ENCODE results near the gene RAD51D. TPM values are rescaled to one million over a fixed set of nuclear protein-coding genes. Genes with fewer than 3 reads are reported as not detected.
"Not testable (repeated sequence)": the region's sequence is repeated elsewhere in the genome, so short reads cannot be mapped to it uniquely, and the experiment has no call there.

Gene RAD51D
- polyA plus RNA-seq, 2 of the 4 experiments (the other 2 are of a cell fraction), result 18.4 to 23.8 TPM

DNA sequence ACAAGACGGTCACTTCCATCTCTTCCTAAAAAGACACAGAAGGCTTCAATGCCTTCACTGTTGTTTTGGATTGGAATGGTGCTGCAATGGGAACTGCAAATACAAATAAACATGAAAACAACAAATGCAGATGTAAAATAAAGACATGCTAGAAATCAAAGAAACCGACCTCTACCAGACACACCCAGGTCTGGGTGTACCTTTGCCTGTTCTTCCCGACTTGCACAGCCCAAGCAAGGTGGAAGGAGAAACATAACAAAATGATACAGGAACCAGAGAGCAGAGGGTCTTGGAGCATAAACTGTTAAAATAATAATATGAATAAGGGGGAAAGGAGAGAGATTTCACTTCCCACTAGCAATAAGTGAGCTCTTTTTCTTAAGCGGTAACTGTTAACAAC is 73.4 kb downstream of the RAD51D start:
- DNase-seq (ENCODE audit: low read depth in 1 of 2, low spot score in 1 of 2) (no peak), FAIRE-seq (no peak), ATAC-seq (peak in 1 of 2 experiments; percentile 13; a peak in 1 of 6 replicates)
- H3K4me3 ChIP-seq, result no peak overlapping the region
- peak overlapping the region; percentile 17 to 51; a peak in 5 of 6 replicates for H3K27ac ChIP-seq
- POLR2A ChIA-PET, result no interaction called here
- 67% methylated on average over 4 of the region's 4 CpGs for WGBS (ENCODE audit: missing lambda C conversion rate)
- TF ChIP-seq FOSB (CRISPR knock-in tag; IDR thresholded peaks at IDR 0.05) (no peak), TFCP2L1 (CRISPR knock-in tag; IDR thresholded peaks at IDR 0.05) (no peak), ZSCAN20 (CRISPR knock-in tag; IDR thresholded peaks at IDR 0.05) (no peak), MAFK (IDR thresholded peaks at IDR 0.05; ENCODE audit: partially characterized antibody) (no peak), CEBPB (IDR thresholded peaks at IDR 0.05) (no peak), PBX3 (IDR thresholded peaks at IDR 0.05) (no peak), CHD4 (IDR thresholded peaks at IDR 0.05; ENCODE audit: borderline replicate concordance) (no peak), KDM1A (IDR thresholded peaks at IDR 0.05; ENCODE audit: low read depth) (no peak), RARB (CRISPR knock-in tag; IDR thresholded peaks at IDR 0.05) (no peak)
- TF ChIP-seq, protein P1, sequence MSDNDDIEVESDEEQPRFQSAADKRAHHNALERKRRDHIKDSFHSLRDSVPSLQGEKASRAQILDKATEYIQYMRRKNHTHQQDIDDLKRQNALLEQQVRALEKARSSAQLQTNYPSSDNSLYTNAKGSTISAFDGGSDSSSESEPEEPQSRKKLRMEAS (IDR thresholded peaks at IDR 0.05), result no peak
- TF ChIP-seq, protein P2, sequence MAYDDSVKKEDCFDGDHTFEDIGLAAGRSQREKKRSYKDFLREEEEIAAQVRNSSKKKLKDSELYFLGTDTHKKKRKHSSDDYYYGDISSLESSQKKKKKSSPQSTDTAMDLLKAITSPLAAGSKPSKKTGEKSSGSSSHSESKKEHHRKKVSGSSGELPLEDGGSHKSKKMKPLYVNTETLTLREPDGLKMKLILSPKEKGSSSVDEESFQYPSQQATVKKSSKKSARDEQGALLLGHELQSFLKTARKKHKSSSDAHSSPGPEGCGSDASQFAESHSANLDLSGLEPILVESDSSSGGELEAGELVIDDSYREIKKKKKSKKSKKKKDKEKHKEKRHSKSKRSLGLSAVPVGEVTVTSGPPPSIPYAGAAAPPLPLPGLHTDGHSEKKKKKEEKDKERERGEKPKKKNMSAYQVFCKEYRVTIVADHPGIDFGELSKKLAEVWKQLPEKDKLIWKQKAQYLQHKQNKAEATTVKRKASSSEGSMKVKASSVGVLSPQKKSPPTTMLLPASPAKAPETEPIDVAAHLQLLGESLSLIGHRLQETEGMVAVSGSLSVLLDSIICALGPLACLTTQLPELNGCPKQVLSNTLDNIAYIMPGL (CRISPR knock-in tag; IDR thresholded peaks at IDR 0.05; ENCODE audit: borderline replicate concordance), result no peak
- peak overlapping the region; percentile 59 for H3K4me2 ChIP-seq
- no peaks in the 10 kb centered on the region for H3K9me3 ChIP-seq
- H3K4me1 ChIP-seq, result peaks cover 53% of the 10 kb centered on the region
- CTCF ChIA-PET, result interaction anchor here (0.7 to 3.1 kb wide), 6 partner anchors 11 to 72 kb away, joined by 3 to 11 read pairs (median 4); no protein-coding TSS in a partner anchor

DNA sequence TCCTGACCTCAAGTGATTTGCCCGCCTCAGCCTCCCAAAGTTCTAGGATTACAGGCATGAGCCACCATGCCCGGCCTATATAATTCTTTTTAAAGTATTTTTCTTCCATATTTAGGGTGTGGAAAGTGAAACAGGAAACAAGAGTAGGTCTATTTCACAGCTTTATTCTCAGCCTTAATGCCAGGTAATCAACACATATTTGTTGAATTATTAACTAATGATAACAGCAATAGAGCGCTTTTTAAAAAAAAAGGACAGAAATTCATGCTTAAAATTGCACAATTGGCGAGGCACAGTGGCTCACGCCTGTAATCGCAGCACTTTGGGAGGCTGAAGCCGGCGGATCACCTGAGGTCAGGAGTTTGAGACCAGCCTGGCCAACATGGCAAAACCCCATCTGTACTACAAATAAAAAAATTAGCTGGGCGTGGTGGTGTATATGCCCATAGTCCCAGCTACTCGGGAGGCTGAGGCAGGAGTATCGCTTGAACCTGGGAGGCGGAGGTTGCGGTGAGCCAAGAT is 74.1 kb downstream of the RAD51D start:
- H3K4me2 ChIP-seq; POLR2A ChIA-PET; ATAC-seq; H3K4me3 ChIP-seq; FAIRE-seq; H3K9me3 ChIP-seq; H3K27ac ChIP-seq; DNase-seq (ENCODE audit: low read depth in 1 of 2, low spot score in 1 of 2): not testable (repeated sequence)
- WGBS (ENCODE audit: missing lambda C conversion rate), result 94% methylated on average over 13 of the region's 13 CpGs
- CTCF ChIA-PET, result interaction anchor here (1.2 kb wide), 1 partner anchor 27 kb away, joined by 3 read pairs; no protein-coding TSS in a partner anchor
- peaks cover 46% of the 10 kb centered on the region for H3K4me1 ChIP-seq

DNA sequence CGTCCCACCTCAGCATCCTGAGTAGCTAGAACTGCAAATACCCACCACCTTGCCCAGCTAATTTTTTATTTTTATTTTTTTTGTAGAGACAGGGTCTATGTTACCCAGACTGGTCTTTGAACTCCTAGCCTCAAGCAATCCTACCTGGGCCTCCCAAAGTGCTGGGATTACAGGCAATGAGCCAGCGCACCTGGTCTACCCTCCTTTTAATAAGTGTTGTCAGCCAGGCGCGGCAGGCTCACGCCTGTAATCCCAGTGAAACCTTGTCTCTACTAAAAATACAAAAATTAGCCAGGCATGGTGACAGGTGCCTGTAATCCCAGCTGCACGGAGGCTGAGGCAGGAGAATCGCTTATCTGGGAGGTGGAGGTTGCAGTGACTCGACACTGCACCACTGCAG is 75.5 kb downstream of the RAD51D start:
- no peak for TF ChIP-seq CHD4 (IDR thresholded peaks at IDR 0.05; ENCODE audit: borderline replicate concordance)
- TF ChIP-seq RFX5 (IDR thresholded peaks at IDR 0.05), result no peak
- no peak for TF ChIP-seq TFCP2L1 (CRISPR knock-in tag; IDR thresholded peaks at IDR 0.05)
- TF ChIP-seq NFE2L2 (conservative IDR thresholded peaks at IDR 0.05; ENCODE audit: low read length), result no peak
- no peak for TF ChIP-seq JUN (IDR thresholded peaks at IDR 0.05)
- TF ChIP-seq POLR2AphosphoS2 (conservative IDR thresholded peaks at IDR 0.05; ENCODE audit: low read length), result no peak
- TF ChIP-seq, protein P3, sequence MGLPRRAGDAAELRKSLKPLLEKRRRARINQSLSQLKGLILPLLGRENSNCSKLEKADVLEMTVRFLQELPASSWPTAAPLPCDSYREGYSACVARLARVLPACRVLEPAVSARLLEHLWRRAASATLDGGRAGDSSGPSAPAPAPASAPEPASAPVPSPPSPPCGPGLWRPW (IDR thresholded peaks at IDR 0.05), result no peak
- TF ChIP-seq MYC (IDR thresholded peaks at IDR 0.05; ENCODE audit: borderline replicate concordance, low read length), result no peak
- no peak for TF ChIP-seq PHF8 (IDR thresholded peaks at IDR 0.05; ENCODE audit: borderline replicate concordance, low read depth)
- no peak for TF ChIP-seq SMC3 (IDR thresholded peaks at IDR 0.05)
- TF ChIP-seq, protein P2 (CRISPR knock-in tag; IDR thresholded peaks at IDR 0.05; ENCODE audit: borderline replicate concordance), result no peak
- TF ChIP-seq PBX3 (IDR thresholded peaks at IDR 0.05), result no peak
- no peak for TF ChIP-seq ZC3H11A (IDR thresholded peaks at IDR 0.05)
- TF ChIP-seq POLR2A (IDR thresholded peaks at IDR 0.05; ENCODE audit: low read length), result no peak
- peaks cover 41% of the 10 kb centered on the region for H3K4me1 ChIP-seq
- no peak for ATAC-seq
- POLR2A ChIA-PET, result interaction anchor here (1.5 kb wide), 1 partner anchor 20 kb away, joined by 3 read pairs; the partner anchor contains the start of gene RFFL
- 92% methylated on average over 8 of the region's 8 CpGs for WGBS (ENCODE audit: missing lambda C conversion rate)
- no peak overlapping the region for H3K4me2 ChIP-seq
- no peaks in the 10 kb centered on the region for H3K9me3 ChIP-seq
- no peak for FAIRE-seq
- H3K4me3 ChIP-seq, result no peak overlapping the region
- CTCF ChIA-PET, result interaction anchor here (1.1 to 1.8 kb wide), 3 partner anchors 17 to 76 kb away, joined by 3 to 5 read pairs (median 4); no protein-coding TSS in a partner anchor
- DNase-seq (ENCODE audit: low read depth in 1 of 2, low spot score in 1 of 2), result no peak
- H3K27ac ChIP-seq, result 0 out of 6 replicates have a peak overlapping the region, but pooled peaks of 1 of the 2 experiments have one; percentile 2
